Endothelial cell of umbilical vein (primary cell): ENCODE measurements around the gene EPB41L4B. TPM values are rescaled to one million over a fixed set of nuclear protein-coding genes. Genes with fewer than 3 reads are reported as not detected.

Source experiments
- BruUV-seq: library from RNA; stranded (reverse); fragments of 400-500 nt; replicated peaks from 2 replicates; lab custom pipeline; 2021; lab: Mats Ljungman, UMichigan
- CTCF ChIA-PET: fragments of 300-600, 350-600 bp; sonication (Branson Sonifier 250); formaldehyde crosslinking; loops from one replicate; lab custom pipeline; 2021; ENCODE audit warnings: antibody characterized with exemption, inconsistent platforms; lab: Charles Lee
- POLR2A ChIA-PET: fragments of 300-600, 350-600 bp; sonication (Branson Sonifier 250); formaldehyde crosslinking; loops from one replicate; lab custom pipeline; 2021; ENCODE audit warnings: antibody characterized with exemption, inconsistent platforms; lab: Charles Lee
- DNase-seq: peaks from one replicate; pipeline ENCODE4 v3.0.0-alpha.2; 2011; ENCODE audit warnings: low read depth, low spot score
- FAIRE-seq: peaks from 2 replicates; lab custom pipeline; 2011; peaks lifted over from hg19 to GRCh38; lab: Jason Lieb, UNC
- H2AFZ ChIP-seq: 2 replicates; pipeline ENCODE4 v1.6.0; 2012; ENCODE audit warnings: low read depth, low read length, control low read depth, inconsistent platforms
- H3K27ac ChIP-seq: 2 replicates; pipeline ENCODE4 v1.5.1; 2011; ENCODE audit warnings: low read depth, mild to moderate bottlenecking, control low read depth, low read length, moderate library complexity; ENCODE audit not compliant: insufficient read depth
- H3K27me3 ChIP-seq, 2 experiments: 2 replicates each; pipeline versions ENCODE4 v1.6.0 to v1.6.1; 2011; ENCODE audit warnings: low read length in 2 of 2, mixed read lengths in 1 of 2; ENCODE audit not compliant: control insufficient read depth in 2 of 2, insufficient read depth in 2 of 2
- H3K36me3 ChIP-seq, 2 experiments: 2 replicates in 1 of 2; 3 replicates in 1 of 2; pipeline ENCODE4 v1.5.1; 2011; ENCODE audit warnings: low read length in 2 of 2, mild to moderate bottlenecking in 1 of 2, moderate library complexity in 1 of 2; ENCODE audit not compliant: control insufficient read depth in 2 of 2, insufficient read depth in 2 of 2; ENCODE audit errors: extremely low read depth in 1 of 2
- H3K4me1 ChIP-seq: 3 replicates; pipeline ENCODE4 v1.5.1; 2011; ENCODE audit warnings: mild to moderate bottlenecking, low read length; ENCODE audit not compliant: control insufficient read depth, insufficient read depth; ENCODE audit errors: extremely low read depth
- H3K4me2 ChIP-seq: 2 replicates; pipeline ENCODE4 v1.6.1; 2011; ENCODE audit warnings: low read length, control low read depth, mixed read lengths; ENCODE audit not compliant: insufficient read depth
- H3K4me3 ChIP-seq, 3 experiments: fragments of 200-600 bp in 1 of 3; sonication (generic), shearing (Covaris generic) in 1 of 3; replicated peaks in 1 of 3; 2 replicates each; pipeline ENCODE4 v1.5.1; 2011 to 2016; ENCODE audit warnings: control low read depth in 3 of 3, low read length in 3 of 3, mild to moderate bottlenecking in 2 of 3, inconsistent platforms in 1 of 3, low read depth in 1 of 3, moderate library complexity in 1 of 3; ENCODE audit not compliant: insufficient read depth in 1 of 3
- H3K79me2 ChIP-seq: 2 replicates; pipeline ENCODE4 v1.6.0; 2012; ENCODE audit warnings: low read length, inconsistent platforms; ENCODE audit not compliant: control insufficient read depth, insufficient read depth
- H3K9ac ChIP-seq: replicated peaks from 2 replicates; pipeline ENCODE3; 2011; ENCODE audit warnings: low read length, control low read depth; ENCODE audit not compliant: insufficient read depth; ENCODE audit errors: extremely low read depth
- H3K9me1 ChIP-seq: replicated peaks from 3 replicates; pipeline ENCODE4 v1.6.0; 2011; ENCODE audit warnings: mild to moderate bottlenecking, low read length; ENCODE audit not compliant: control insufficient read depth, insufficient read depth; ENCODE audit errors: extremely low read depth
- H3K9me3 ChIP-seq: replicated peaks from 2 replicates; pipeline ENCODE4 v1.5.1; 2012; ENCODE audit warnings: low read length, inconsistent platforms; ENCODE audit not compliant: control insufficient read depth, insufficient read depth
- H4K20me1 ChIP-seq: replicated peaks from 2 replicates; pipeline ENCODE3; 2011; ENCODE audit warnings: mild to moderate bottlenecking, low read length; ENCODE audit not compliant: control insufficient read depth, insufficient read depth; ENCODE audit errors: extremely low read depth
- CTCF ChIP-seq, 2 donors: IDR thresholded peaks; 1 replicate in 1 of 2; 2 replicates in 1 of 2; pipeline ENCODE4 v1.5.1; 2011; ENCODE audit warnings: low read length in 2 of 2, mild to moderate bottlenecking in 2 of 2, moderate library complexity in 2 of 2, control low read depth in 1 of 2, inconsistent platforms in 1 of 2, low read depth in 1 of 2; ENCODE audit not compliant: insufficient read depth in 1 of 2; ENCODE audit errors: extremely low read depth in 1 of 2
- EZH2 ChIP-seq: IDR thresholded peaks from 2 replicates; pipeline ENCODE4 v1.6.1; 2012; ENCODE audit warnings: borderline replicate concordance, low read depth, mild to moderate bottlenecking, moderate library complexity, low read length, inconsistent platforms; ENCODE audit not compliant: severe bottlenecking
- FOS ChIP-seq: IDR thresholded peaks from 2 replicates; pipeline ENCODE4 v1.6.1; 2011; ENCODE audit warnings: mild to moderate bottlenecking, low read length, moderate library complexity, borderline replicate concordance; ENCODE audit not compliant: insufficient read depth
- GATA2 ChIP-seq: IDR thresholded peaks from 2 replicates; pipeline ENCODE4 v1.7.0; 2011; ENCODE audit warnings: low read depth, mild to moderate bottlenecking, moderate library complexity, mixed read lengths, low read length; ENCODE audit not compliant: insufficient read length, insufficient read depth
- JUN ChIP-seq: IDR thresholded peaks from 2 replicates; pipeline ENCODE4 v1.6.1; 2011; ENCODE audit warnings: borderline replicate concordance, low read depth; ENCODE audit not compliant: insufficient read length, insufficient read depth
- MAX ChIP-seq: IDR thresholded peaks from 2 replicates; pipeline ENCODE4 v1.6.1; 2011; ENCODE audit not compliant: insufficient read depth, insufficient read length
- MYC ChIP-seq: IDR thresholded peaks from one replicate; pipeline ENCODE4 v1.6.1; 2011; ENCODE audit warnings: mild to moderate bottlenecking, low read depth, low read length
- POLR2AphosphoS5 ChIP-seq: IDR thresholded peaks from 2 replicates; pipeline ENCODE4 v1.6.1; 2012; ENCODE audit warnings: low read depth, mild to moderate bottlenecking, control low read depth, low read length, moderate library complexity; ENCODE audit not compliant: insufficient read depth
- dilution Hi-C: fragments of 300-500 bp; cut with MboI; formaldehyde crosslinking; loops from one replicate; pipeline ENCODE4 v1.15.0; 2019; ENCODE audit warnings: low sequenced_read_pairs; ENCODE audit not compliant: extremely low pct_ligation_motif_present
- intact Hi-C: fragments of 100-400 bp; cut with micrococcal nuclease; formaldehyde crosslinking; loops from one replicate; pipeline ENCODE4 v1.10.0; 2022
- polyA plus RNA-seq, 4 experiments: library from polyadenylated mRNA; depleted of rRNA in 3 of 4; stranded (reverse) in 3 of 4; unstranded in 1 of 4; fragments of >200 nt; gene quantifications; 2 replicates each; pipeline versions ENCODE4 v1.2.1 to v1.2.3, GENCODE V29; 2011 to 2012; ENCODE audit warnings: missing spikeins in 1 of 4
- total RNA-seq: library from RNA; stranded (reverse); gene quantifications from 2 replicates; pipeline ENCODE4 v1.2.3, GENCODE V29; 2021

The EPB41L4B gene
- total and polyA plus RNA-seq, 2 donors (not counting 3 experiments of a cell fraction or from before 2014, with no cell fraction given): 0.10 to 0.15 TPM

GRCh38 chr9:109349421-109349846, 28.6 kb upstream of the EPB41L4B start:
- no peak for FAIRE-seq
- CTCF ChIA-PET: no interaction called here
- no peak overlapping the region for H3K4me2 ChIP-seq

More at GRCh38 chr9:109349421-109349846, 28.6 kb upstream of the EPB41L4B start:
- Histone ChIP-seq H2AFZ (no peak overlapping the region), H3K9ac (no peak overlapping the region), H3K9me3 (no peaks in the 10 kb centered on the region), H3K9me1 (no peaks in the 10 kb centered on the region), H3K36me3 (no peaks in the 10 kb centered on the region), H3K4me1 (no peaks in the 10 kb centered on the region), H3K79me2 (no peaks in the 10 kb centered on the region), H4K20me1 (no peaks in the 10 kb centered on the region), H3K27me3 (no peaks in the 10 kb centered on the region), H3K27ac (no peak overlapping the region), H3K4me3 (no peak overlapping the region)
- no peak for DNase-seq
- POLR2A ChIA-PET: interaction anchor here (0.6 kb wide), 1 partner anchor 9 kb away, joined by 10 read pairs; no protein-coding TSS in a partner anchor
- intact Hi-C loops (no loop called here), dilution Hi-C loops (no loop called here)
- no TSS peak for BruUV-seq
- TF ChIP-seq GATA2 (no peak), JUN (no peak), FOS (no peak), EZH2 (no peak), MYC (no peak), MAX (no peak), CTCF (IDR thresholded peaks at IDR 0.05; ENCODE audit: extremely low read depth in 1 of 2, insufficient read depth in 1 of 2, low read depth in 1 of 2, low read length in 2 of 2) (no peak), POLR2AphosphoS5 (no peak)
